ENCODE measurements around the gene FUT7. TPM values are rescaled to one million over a fixed set of nuclear protein-coding genes. Genes with fewer than 3 reads are reported as not detected.

The FUT7 gene
- total and polyA plus RNA-seq, 2 of the 13 experiments (the other 11 are each of a cell fraction or from before 2014, with no cell fraction given), result 0.05 TPM; not detected in 1

GRCh38 chr9:137034709-137035506 is 3.0 kb upstream of the FUT7 start (continued):
- TF ChIP-seq RXRA (CRISPR knock-in tag; IDR thresholded peaks at IDR 0.05), result no peak
- TF ChIP-seq ZNF691 (CRISPR knock-in tag; IDR thresholded peaks at IDR 0.05; ENCODE audit: borderline replicate concordance, low read depth), result 0 out of 2 replicates have a peak, but pooled peaks have one; percentile 54
- no peak for TF ChIP-seq ARNTL (CRISPR knock-in tag; IDR thresholded peaks at IDR 0.05)
- no peak for TF ChIP-seq ELK4 (CRISPR knock-in tag; IDR thresholded peaks at IDR 0.05; ENCODE audit: borderline replicate concordance)
- TF ChIP-seq, protein P1, sequence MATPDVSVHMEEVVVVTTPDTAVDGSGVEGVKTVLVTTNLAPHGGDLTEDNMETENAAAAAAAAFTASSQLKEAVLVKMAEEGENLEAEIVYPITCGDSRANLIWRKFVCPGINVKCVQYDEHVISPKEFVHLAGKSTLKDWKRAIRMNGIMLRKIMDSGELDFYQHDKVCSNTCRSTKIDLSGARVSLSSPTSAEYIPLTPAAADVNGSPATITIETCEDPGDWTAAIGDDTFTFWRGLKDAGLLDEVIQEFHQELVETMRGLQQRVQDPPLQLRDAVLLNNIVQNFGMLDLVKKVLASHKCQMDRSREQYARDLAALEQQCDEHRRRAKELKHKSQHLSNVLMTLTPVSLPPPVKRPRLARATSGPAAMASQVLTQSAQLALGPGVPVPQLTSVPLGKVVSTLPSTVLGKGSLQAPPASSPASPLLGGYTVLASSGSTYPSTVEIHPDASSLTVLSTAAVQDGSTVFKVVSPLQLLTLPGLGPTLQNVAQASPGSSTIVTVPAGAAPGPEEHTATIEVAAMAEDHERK (CRISPR knock-in tag; IDR thresholded peaks at IDR 0.05; ENCODE audit: low read depth), result no peak
- TF ChIP-seq, protein P2, sequence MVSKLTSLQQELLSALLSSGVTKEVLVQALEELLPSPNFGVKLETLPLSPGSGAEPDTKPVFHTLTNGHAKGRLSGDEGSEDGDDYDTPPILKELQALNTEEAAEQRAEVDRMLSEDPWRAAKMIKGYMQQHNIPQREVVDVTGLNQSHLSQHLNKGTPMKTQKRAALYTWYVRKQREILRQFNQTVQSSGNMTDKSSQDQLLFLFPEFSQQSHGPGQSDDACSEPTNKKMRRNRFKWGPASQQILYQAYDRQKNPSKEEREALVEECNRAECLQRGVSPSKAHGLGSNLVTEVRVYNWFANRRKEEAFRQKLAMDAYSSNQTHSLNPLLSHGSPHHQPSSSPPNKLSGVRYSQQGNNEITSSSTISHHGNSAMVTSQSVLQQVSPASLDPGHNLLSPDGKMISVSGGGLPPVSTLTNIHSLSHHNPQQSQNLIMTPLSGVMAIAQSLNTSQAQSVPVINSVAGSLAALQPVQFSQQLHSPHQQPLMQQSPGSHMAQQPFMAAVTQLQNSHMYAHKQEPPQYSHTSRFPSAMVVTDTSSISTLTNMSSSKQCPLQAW (CRISPR knock-in tag; IDR thresholded peaks at IDR 0.05), result peak; percentile 60; the same call in 1 of the 2 replicates
- TF ChIP-seq GLI4 (CRISPR knock-in tag; IDR thresholded peaks at IDR 0.05; ENCODE audit: borderline replicate concordance), result 0 out of 2 replicates have a peak, but pooled peaks have one; percentile 42
- no peak for TF ChIP-seq PRMT3 (CRISPR knock-in tag; IDR thresholded peaks at IDR 0.05; ENCODE audit: borderline replicate concordance, low read depth)
- TF ChIP-seq NR2F6 (IDR thresholded peaks at IDR 0.05), result no peak
- no peak for TF ChIP-seq NR2F6 (CRISPR knock-in tag; IDR thresholded peaks at IDR 0.05)
- no peak for TF ChIP-seq PHF21A (CRISPR knock-in tag; IDR thresholded peaks at IDR 0.05)
- TF ChIP-seq, protein P3, sequence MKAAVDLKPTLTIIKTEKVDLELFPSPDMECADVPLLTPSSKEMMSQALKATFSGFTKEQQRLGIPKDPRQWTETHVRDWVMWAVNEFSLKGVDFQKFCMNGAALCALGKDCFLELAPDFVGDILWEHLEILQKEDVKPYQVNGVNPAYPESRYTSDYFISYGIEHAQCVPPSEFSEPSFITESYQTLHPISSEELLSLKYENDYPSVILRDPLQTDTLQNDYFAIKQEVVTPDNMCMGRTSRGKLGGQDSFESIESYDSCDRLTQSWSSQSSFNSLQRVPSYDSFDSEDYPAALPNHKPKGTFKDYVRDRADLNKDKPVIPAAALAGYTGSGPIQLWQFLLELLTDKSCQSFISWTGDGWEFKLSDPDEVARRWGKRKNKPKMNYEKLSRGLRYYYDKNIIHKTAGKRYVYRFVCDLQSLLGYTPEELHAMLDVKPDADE (CRISPR knock-in tag; IDR thresholded peaks at IDR 0.05), result no peak
- TF ChIP-seq TRIM22 (IDR thresholded peaks at IDR 0.05), result no peak
- TF ChIP-seq MED8 (CRISPR knock-in tag; IDR thresholded peaks at IDR 0.05; ENCODE audit: insufficient replicate concordance), result no peak
- no peak for TF ChIP-seq DZIP1 (CRISPR knock-in tag; IDR thresholded peaks at IDR 0.05)
- peak; percentile 38; the same call in 1 of the 2 replicates for TF ChIP-seq GABPB1 (CRISPR knock-in tag; IDR thresholded peaks at IDR 0.05)
- TF ChIP-seq ZNF546 (CRISPR knock-in tag; conservative IDR thresholded peaks at IDR 0.05), result peak; percentile 68; the same call in 1 of the 2 replicates
- no peak for TF ChIP-seq NCOA1 (CRISPR knock-in tag; IDR thresholded peaks at IDR 0.05)
